ENCODE measurements around the gene BEND6.
"Not testable (repeated sequence)": the region's sequence is repeated elsewhere in the genome, so short reads cannot be mapped to it uniquely, and the experiment has no call there.

BEND6 gene

DNA sequence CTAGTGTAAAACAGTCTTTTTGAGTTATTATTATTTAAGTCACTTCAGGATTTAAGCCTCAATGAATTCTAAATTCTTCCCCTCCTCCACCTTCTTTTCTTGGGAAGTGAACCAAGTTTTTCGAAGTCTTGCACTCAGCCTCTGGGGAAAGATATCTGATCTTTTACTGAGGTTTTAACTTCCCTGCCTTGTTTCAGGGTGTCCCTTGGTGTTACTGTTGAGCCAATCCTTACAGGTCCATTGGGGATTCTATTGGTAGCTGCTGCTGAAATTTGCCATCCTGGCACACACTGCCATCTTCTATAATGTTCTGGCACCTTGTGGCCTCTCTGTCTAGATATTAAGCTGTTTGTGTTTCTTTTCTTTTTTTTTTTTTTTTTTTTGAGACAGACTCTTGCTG, 31.7 kb downstream of the BEND6 start:
- Mint-ChIP-seq H3K27me3 (peaks cover 34% of the 10 kb centered on the region), H3K9me3 (no peaks in the 10 kb centered on the region), H3K36me3 (no peaks in the 10 kb centered on the region), H3K27ac (no peak overlapping the region), H3K4me1 (no peaks in the 10 kb centered on the region), H3K4me3 (no peak overlapping the region)
- no peak for ATAC-seq

DNA sequence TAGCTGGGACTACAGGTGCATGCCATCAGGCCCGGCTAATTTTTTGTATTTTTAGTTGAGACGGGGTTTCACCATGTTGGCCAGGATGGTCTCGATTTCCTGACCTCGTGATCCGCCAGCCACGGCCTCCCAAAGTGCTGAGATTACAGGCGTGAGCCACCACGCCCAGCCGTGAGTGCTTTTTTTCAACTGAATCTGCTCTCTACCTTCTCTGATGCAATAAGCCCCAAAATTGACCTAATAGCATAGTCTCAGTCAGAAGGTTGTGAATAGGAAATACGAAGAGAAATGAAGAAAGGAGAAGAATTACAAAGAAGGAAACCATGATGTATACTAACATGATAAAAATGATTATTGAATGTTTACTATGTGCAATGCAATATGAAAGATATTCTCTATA, 33.2 kb downstream of the BEND6 start:
- no peaks in the 10 kb centered on the region for H3K36me3 Mint-ChIP-seq

DNA sequence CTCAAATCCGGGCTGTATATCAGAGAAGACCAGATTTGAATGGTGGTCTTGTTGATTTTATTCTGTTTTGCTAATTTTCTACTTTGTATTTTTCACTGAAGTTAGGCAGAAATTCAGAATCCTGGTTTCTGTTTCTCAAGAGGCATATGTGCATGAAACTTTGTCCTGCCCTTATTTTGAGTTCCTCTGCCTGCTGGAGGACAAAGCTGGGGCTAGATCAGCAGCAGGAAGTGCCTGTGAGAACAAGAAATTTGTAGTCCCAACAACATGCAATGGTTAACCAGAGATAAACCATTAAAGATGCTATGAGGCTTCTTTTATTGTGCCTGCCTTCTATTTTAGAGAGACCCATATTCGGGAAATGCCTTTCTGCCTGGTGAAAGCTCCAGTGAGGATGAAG, 37.1 kb downstream of the BEND6 start:
- no peaks in the 10 kb centered on the region for H3K4me1 Mint-ChIP-seq
- peaks cover 55% of the 10 kb centered on the region for H3K27me3 Mint-ChIP-seq
- peaks cover 1% of the 10 kb centered on the region for H3K9me3 Mint-ChIP-seq
- ATAC-seq = no peak
- H3K27ac Mint-ChIP-seq = no peak overlapping the region
- H3K36me3 Mint-ChIP-seq = no peaks in the 10 kb centered on the region
- H3K4me3 Mint-ChIP-seq = no peak overlapping the region

More for the DNA sequence above, 33.2 kb downstream of the BEND6 start:
- H3K27ac Mint-ChIP-seq = no peak overlapping the region
- no peak for ATAC-seq
- no peaks in the 10 kb centered on the region for H3K4me1 Mint-ChIP-seq
- H3K4me3 Mint-ChIP-seq = no peak overlapping the region
- peaks cover 47% of the 10 kb centered on the region for H3K27me3 Mint-ChIP-seq
- H3K9me3 Mint-ChIP-seq = no peaks in the 10 kb centered on the region

DNA sequence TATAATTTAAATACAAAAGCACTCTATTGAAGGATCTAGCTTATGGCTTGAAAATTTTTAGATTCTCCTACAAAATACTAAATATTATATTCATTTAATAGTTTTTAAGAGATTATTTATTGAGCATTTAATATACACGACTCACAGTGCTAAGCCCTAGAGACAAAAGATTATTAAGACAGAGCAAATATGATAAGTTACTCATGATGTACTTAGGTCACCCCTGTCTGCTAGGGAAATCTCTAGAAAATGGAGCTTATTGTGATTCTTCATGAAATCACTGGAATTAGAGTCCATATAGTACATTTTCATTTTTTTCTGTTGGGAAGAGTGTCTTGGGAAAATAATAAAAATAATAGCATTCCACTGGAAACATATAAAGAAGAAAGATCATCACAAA, 37.8 kb downstream of the BEND6 start:
- Mint-ChIP-seq H3K9me3 (peaks cover 3% of the 10 kb centered on the region), H3K4me3 (no peak overlapping the region), H3K27me3 (peaks cover 61% of the 10 kb centered on the region), H3K4me1 (no peaks in the 10 kb centered on the region), H3K36me3 (no peaks in the 10 kb centered on the region), H3K27ac (no peak overlapping the region)
- ATAC-seq = no peak

DNA sequence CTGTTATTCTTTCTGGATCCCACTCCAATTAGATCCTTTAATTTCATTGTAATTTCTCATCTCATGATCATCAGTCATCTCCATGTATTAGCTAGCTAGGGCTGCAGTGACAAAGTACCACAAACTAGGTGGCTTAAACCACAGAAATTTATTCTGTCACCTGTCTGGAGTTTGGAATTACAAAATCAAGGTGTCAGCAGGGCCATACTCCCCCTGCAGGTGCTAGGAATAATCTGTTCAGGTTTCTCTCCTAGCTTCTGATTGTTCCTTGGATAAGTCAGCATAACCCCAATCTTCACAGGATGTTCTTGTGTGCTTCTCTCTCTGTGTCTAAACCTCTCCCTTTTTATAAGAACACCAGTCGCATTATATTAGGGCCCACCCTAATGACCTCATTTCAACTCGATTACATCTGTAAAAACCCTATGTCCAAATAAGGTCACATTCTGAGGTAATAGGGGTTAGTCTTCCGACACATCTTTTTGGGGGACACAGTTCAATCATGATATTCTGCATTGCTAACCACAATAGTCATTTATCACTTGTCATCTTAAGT, 40.5 kb downstream of the BEND6 start:
- no peak for ATAC-seq
- no peak overlapping the region for H3K4me3 Mint-ChIP-seq
- no peak overlapping the region for H3K27ac Mint-ChIP-seq
- H3K27me3 Mint-ChIP-seq = peaks cover 53% of the 10 kb centered on the region
- no peaks in the 10 kb centered on the region for H3K4me1 Mint-ChIP-seq
- peaks cover 6% of the 10 kb centered on the region for H3K9me3 Mint-ChIP-seq
- H3K36me3 Mint-ChIP-seq = no peaks in the 10 kb centered on the region

DNA sequence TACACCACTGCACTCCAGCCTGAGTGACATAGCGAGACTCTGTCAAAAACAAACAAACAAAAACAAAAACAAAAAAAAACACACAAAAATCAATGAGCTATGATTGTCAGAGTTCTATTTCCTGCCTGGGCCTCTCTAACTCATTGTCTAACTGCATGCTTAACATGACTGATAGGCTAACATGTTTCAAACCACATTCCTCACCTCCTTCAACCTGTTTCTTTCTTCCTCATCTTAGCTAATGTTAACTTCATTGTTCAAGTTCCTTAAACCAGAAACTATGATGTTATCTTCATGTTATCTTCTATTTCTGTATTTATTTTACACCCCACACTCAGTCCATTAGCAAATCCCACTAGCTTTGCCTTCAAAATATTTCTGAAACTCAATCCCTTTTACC, 41.5 kb downstream of the BEND6 start:
- Mint-ChIP-seq H3K27me3 (peaks cover 50% of the 10 kb centered on the region), H3K4me1 (no peaks in the 10 kb centered on the region), H3K9me3 (peaks cover 6% of the 10 kb centered on the region), H3K36me3 (no peaks in the 10 kb centered on the region), H3K27ac (no peak overlapping the region), H3K4me3 (no peak overlapping the region)
- ATAC-seq = no peak

DNA sequence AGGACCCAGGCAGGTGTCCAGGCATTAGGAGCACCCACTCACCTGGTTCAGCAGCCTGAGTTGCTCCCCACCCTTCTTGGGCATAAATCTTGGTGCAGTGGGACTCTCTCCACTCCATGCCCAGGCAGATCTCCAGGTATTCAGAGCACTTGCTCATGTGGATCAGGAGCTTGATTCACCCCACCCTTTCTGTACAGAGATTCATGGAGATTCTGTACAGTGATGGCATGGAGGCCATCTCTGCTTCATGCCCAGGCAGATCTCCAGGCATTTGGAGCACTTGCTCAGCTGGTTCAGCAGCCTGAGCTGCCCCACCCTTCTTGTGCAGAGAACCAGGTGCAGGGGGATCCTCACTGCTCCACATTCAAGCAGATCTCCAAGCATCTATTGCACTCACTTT, 44.1 kb downstream of the BEND6 start:
- Mint-ChIP-seq H3K27ac (no peak overlapping the region), H3K4me3 (no peak overlapping the region), H3K36me3 (no peaks in the 10 kb centered on the region), H3K9me3 (peaks cover 6% of the 10 kb centered on the region), H3K27me3 (peaks cover 53% of the 10 kb centered on the region), H3K4me1 (no peaks in the 10 kb centered on the region)
- no peak for ATAC-seq

DNA sequence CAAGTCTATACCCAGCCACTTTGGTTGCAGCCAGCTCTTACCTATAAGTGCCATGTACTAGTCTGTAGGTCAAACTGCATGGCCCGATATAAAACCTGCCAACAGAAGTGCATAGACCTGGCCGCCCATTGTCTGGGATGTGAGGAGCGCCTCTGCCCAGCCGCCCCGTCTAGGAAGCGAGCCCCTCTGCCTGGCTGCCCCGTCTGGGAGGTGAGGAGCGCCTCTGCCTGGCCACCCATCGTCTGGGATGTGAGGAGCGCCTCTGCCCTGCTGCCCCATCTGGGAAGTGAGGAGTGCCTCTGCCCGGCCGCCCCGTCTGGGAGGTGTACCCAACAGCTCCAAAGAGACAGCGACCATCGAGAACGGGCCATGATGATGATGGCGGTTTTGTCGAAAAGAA, 44.8 kb downstream of the BEND6 start:
- not testable (repeated sequence) for H3K4me1 Mint-ChIP-seq, H3K9me3 Mint-ChIP-seq, H3K27ac Mint-ChIP-seq, ATAC-seq, H3K36me3 Mint-ChIP-seq, H3K4me3 Mint-ChIP-seq
- peaks cover 50% of the 10 kb centered on the region for H3K27me3 Mint-ChIP-seq

DNA sequence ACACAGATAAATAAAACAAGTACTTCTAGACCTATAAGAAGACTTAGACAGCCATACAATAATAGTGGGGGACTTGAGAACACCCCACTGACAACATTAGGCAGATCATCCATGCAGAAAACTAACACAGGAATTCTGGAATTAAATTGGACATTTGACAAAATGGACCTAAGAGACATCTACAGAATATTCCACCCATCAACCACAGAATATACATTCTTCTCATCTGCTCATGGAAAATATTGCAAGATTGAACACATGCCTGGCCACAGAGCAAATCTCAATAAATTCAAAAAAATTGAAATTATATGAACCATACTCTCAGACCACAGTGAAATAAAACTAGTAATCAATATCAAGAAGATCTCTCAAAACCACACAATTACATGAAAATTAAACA, 47.3 kb downstream of the BEND6 start:
- Mint-ChIP-seq H3K4me3 (no peak overlapping the region), H3K4me1 (no peaks in the 10 kb centered on the region), H3K27me3 (peaks cover 35% of the 10 kb centered on the region), H3K27ac (no peak overlapping the region), H3K9me3 (peaks cover 4% of the 10 kb centered on the region), H3K36me3 (no peaks in the 10 kb centered on the region)
- ATAC-seq = no peak

DNA sequence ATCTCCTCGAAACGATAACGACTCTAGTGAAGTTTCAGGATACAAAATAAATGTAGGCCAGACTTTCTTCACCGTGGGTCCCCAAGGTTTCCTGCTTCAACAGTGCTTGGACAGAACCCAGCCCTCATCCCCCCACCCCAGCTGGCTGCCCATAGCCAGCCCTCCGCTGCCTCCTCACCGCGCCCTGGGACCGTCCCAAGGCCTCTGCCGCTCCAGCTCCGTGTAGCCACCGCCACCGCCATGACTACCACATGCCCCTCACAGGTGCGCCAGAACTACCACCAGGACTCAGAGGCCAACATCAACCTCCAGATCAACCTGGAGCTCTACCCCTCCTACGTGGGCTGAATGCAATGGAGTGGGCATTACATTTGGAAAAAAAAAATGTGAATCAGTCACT, 49.4 kb downstream of the BEND6 start:
- Mint-ChIP-seq H3K27me3 (peaks cover 18% of the 10 kb centered on the region), H3K4me3 (no peak overlapping the region), H3K4me1 (no peaks in the 10 kb centered on the region), H3K27ac (no peak overlapping the region), H3K36me3 (no peaks in the 10 kb centered on the region), H3K9me3 (no peaks in the 10 kb centered on the region)
- ATAC-seq = no peak

DNA sequence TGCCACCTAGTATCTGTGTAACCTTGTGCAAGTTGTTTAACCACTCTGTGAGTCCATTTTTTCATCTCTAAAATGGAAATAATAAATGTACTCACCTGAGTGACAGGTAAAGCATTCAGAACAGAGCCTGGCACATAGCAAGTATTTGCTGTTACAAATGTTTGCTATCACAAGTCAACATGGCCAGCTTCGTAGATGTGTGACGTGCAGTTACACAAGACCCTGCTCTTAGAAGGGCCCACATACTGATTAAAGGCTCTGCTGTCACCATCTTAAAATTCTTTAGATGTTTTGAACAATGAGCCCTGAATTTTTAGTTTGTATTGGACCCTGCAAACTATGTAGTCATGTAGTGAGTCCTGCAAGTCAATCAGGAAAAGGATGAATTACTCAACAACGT, 51.2 kb downstream of the BEND6 start:
- H3K27me3 Mint-ChIP-seq = peaks cover 18% of the 10 kb centered on the region
- no peaks in the 10 kb centered on the region for H3K36me3 Mint-ChIP-seq
- H3K9me3 Mint-ChIP-seq = no peaks in the 10 kb centered on the region
- ATAC-seq = no peak
- H3K27ac Mint-ChIP-seq = no peak overlapping the region
- H3K4me3 Mint-ChIP-seq = no peak overlapping the region
- no peaks in the 10 kb centered on the region for H3K4me1 Mint-ChIP-seq

DNA sequence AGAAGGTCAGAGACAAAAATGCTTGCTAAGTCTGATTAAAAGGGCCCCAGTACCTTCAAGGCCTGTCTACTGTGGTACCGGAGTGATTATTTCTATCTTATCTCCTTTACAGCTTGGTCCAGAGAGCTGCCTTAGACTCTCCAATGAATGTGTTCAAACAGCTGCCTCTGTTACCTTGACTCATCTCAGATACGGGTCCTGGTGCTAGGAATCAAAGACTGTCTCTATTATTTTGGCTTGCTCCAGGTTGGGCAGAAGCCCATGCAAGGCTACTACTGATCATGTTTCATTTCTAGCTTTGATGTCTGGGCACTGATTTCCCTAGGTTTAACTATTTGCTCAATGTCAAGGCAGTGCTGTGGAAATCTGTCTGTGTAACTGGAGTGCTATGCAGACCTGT, 53.2 kb downstream of the BEND6 start:
- H3K27me3 Mint-ChIP-seq, H3K4me1 Mint-ChIP-seq, H3K9me3 Mint-ChIP-seq, H3K4me3 Mint-ChIP-seq, ATAC-seq, H3K27ac Mint-ChIP-seq, H3K36me3 Mint-ChIP-seq: not testable (repeated sequence)

DNA sequence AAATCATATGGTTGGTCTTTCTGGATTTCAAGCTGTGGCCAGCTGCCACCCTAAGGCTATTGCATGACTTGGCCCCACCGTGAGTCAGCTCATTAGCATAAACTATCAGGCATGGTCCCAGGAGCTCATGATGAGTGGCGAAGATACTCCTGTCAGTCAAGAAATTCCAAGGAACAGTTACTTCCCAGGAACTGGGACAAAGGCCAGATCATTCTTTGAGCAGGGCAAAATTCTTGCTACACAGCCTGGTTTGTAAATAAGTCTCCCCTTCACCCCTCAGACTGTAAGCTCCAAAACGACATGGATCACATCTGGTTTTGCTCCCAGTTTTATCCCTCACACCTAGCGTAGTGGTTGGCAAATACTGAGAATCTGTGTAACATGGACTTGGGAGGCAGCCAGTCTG, 58.6 kb downstream of the BEND6 start:
- H3K27ac Mint-ChIP-seq = no peak overlapping the region
- H3K9me3 Mint-ChIP-seq = no peaks in the 10 kb centered on the region
- no peaks in the 10 kb centered on the region for H3K36me3 Mint-ChIP-seq
- H3K27me3 Mint-ChIP-seq = no peaks in the 10 kb centered on the region
- no peak overlapping the region for H3K4me3 Mint-ChIP-seq
- no peaks in the 10 kb centered on the region for H3K4me1 Mint-ChIP-seq
- ATAC-seq = peak; percentile 27

DNA sequence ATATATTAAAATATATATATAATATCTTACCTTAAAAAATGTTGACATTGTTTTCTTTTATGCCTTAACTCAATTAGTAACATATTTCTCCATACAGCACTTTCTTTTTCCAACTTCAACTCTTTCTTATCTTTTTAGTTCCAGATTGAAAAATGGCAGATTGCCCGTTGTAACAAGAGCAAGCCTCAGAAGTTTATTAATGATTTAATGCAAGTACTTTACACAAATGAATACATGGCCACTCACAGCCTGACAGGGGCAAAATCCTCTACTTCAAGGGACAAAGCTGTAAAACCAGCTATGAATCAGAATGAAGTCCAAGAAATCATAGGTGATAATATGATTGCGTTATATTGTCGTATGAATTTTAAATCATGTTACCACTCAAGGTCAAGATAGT, 62.2 kb downstream of the BEND6 start:
- Mint-ChIP-seq H3K27me3 (no peaks in the 10 kb centered on the region), H3K4me1 (no peaks in the 10 kb centered on the region), H3K36me3 (no peaks in the 10 kb centered on the region), H3K27ac (no peak overlapping the region), H3K4me3 (no peak overlapping the region), H3K9me3 (no peaks in the 10 kb centered on the region)
- ATAC-seq = no peak

DNA sequence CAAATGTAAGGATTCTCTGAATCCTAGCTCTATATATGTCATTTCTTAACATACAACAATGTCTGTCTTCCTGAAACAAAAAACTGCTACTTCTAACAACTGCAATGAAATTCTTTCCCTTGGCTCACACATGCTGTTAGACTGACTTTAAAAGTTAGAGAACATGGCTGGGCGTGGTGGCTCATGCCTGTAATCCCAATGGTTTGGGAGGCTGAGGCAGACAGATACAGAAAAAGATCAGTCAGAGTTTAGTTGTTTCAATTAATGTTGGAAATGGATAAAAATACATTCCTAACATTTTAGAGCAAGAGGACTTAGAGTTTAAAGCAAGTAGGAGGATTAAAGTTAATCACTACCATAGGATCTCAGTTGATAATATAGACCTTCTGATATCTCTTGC, 62.9 kb downstream of the BEND6 start:
- no peak overlapping the region for H3K27ac Mint-ChIP-seq
- H3K4me3 Mint-ChIP-seq = no peak overlapping the region
- H3K4me1 Mint-ChIP-seq = no peaks in the 10 kb centered on the region
- H3K36me3 Mint-ChIP-seq = no peaks in the 10 kb centered on the region
- H3K9me3 Mint-ChIP-seq = no peaks in the 10 kb centered on the region
- H3K27me3 Mint-ChIP-seq = no peaks in the 10 kb centered on the region
- ATAC-seq = no peak

DNA sequence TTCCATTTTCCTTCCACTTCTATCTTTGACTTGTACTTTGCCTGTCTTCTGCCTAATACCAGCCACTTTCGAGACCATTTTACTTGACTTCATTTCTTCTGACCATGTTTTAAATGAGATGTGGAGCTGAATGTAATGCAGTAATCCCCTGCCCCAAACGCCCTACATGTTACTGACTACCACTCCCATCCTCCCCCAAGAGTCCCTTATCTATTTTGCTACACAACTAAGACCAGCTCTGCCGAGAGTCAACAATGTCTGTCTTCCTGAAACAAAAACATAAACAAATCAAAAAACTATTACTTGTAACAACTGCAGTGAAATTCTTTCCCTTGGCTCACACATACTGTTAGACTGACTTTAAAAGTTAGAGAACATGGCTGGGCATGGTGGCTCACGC, 64.5 kb downstream of the BEND6 start:
- ATAC-seq = no peak
- Mint-ChIP-seq H3K4me1 (no peaks in the 10 kb centered on the region), H3K9me3 (peaks cover 11% of the 10 kb centered on the region), H3K4me3 (no peak overlapping the region), H3K27me3 (no peaks in the 10 kb centered on the region), H3K36me3 (peaks cover under 1% of the 10 kb centered on the region), H3K27ac (no peak overlapping the region)

DNA sequence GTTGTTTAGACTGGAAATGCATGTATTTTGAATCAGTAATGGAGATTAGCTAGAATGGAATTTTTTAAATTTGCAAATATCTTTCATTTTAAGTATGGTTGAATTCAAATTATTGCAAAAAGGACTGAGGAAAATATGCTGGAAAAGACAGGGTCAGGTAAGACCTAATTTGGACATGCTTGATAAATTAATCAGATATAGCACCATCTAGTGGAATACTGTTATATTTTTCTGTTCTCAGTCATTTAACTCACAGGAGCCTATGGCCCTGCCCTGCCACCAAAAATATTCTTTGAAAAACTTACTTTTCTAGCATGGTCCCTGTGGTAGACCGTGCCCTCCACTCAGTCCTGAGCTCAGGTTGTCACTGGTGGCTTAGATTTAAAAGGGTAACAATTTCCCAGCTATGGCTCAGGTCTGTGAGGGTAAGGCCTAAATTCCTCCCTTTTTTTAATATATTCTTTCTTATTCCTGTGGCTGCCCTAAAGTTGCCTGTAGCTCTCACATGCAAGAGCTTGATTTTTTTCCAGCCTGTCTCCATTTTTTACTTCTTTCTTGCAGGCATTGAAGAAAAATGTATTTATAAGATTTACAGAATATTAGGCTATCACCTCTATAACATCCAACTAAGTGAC, 66.3 kb downstream of the BEND6 start:
- Mint-ChIP-seq H3K27me3 (no peaks in the 10 kb centered on the region), H3K4me1 (no peaks in the 10 kb centered on the region)

More for the DNA sequence above, 66.3 kb downstream of the BEND6 start:
- ATAC-seq = no peak
- Mint-ChIP-seq H3K9me3 (peaks cover 24% of the 10 kb centered on the region), H3K36me3 (peaks cover 14% of the 10 kb centered on the region), H3K27ac (no peak overlapping the region), H3K4me3 (no peak overlapping the region)

All from stimulated activated memory B cell treated with anti-CD40 and anti-IgM and Interleukin-4, amounts not matched to agents 10 μg/mL and 1 μg/mL and 100 μg/mL, for 72 hours (primary cell).